HEK293T (cell line): ENCODE data around the gene IDS.

Experiments used
- CTCF ChIA-PET: fragments of 350-600 bp; formaldehyde crosslinking; extraction: SDS; loops from one replicate; lab custom pipeline; 2021; ENCODE audit warnings: antibody characterized with exemption, inconsistent platforms; lab: Yijun Ruan, JAX
- POLR2A ChIA-PET: fragments of 350-600 bp; formaldehyde crosslinking; extraction: SDS; loops from one replicate; lab custom pipeline; 2020; ENCODE audit warnings: antibody characterized with exemption, inconsistent platforms; lab: Yijun Ruan, JAX
- DNase-seq: peaks from one replicate; pipeline ENCODE4 v3.0.0; 2012; ENCODE audit warnings: mixed read lengths; ENCODE audit errors: extremely low spot score
- ARNT ChIP-seq: fragments of 450-650 bp; IDR thresholded peaks from 2 replicates; pipeline ENCODE4 v1.6.1; 2017; ENCODE audit warnings: mild to moderate bottlenecking
- BHLHE40 ChIP-seq: fragments of 450-650 bp; IDR thresholded peaks from 2 replicates; pipeline ENCODE4 v1.6.1; 2016; ENCODE audit warnings: mild to moderate bottlenecking, moderate library complexity, borderline replicate concordance
- CTBP1 ChIP-seq: fragments of 450-650 bp; IDR thresholded peaks from 2 replicates; pipeline ENCODE4 v1.6.1; 2016; ENCODE audit warnings: borderline replicate concordance
- ELF4 ChIP-seq: fragments of 450-650 bp; IDR thresholded peaks from 2 replicates; pipeline ENCODE4 v1.6.1; 2017; ENCODE audit warnings: antibody characterized with exemption
- FOXA1 ChIP-seq: fragments of 450-650 bp; IDR thresholded peaks from 2 replicates; pipeline ENCODE4 v1.6.1; 2016; ENCODE audit warnings: mild to moderate bottlenecking
- FOXK2 ChIP-seq: fragments of 450-650 bp; IDR thresholded peaks from 2 replicates; pipeline ENCODE4 v1.6.1; 2016; ENCODE audit warnings: mild to moderate bottlenecking
- FOXM1 ChIP-seq: fragments of 450-650 bp; IDR thresholded peaks from 2 replicates; pipeline ENCODE4 v1.6.1; 2017; ENCODE audit warnings: mild to moderate bottlenecking, borderline replicate concordance
- HDGF ChIP-seq: fragments of 450-650 bp; IDR thresholded peaks from 2 replicates; pipeline ENCODE4 v1.6.1; 2017; ENCODE audit warnings: antibody characterized with exemption, borderline replicate concordance
- L3MBTL2 ChIP-seq: fragments of 450-650 bp; conservative IDR thresholded peaks from 2 replicates; pipeline ENCODE4 v1.6.1; 2016; ENCODE audit warnings: mild to moderate bottlenecking
- LEF1 ChIP-seq: fragments of 450-650 bp; IDR thresholded peaks from 2 replicates; pipeline ENCODE4 v1.6.1; 2017; ENCODE audit warnings: mild to moderate bottlenecking, borderline replicate concordance
- NFRKB ChIP-seq: fragments of 450-650 bp; IDR thresholded peaks from 2 replicates; pipeline ENCODE4 v1.6.1; 2016; ENCODE audit warnings: mild to moderate bottlenecking, moderate library complexity
- SP1 ChIP-seq: fragments of 450-650 bp; IDR thresholded peaks from 2 replicates; pipeline ENCODE4 v1.6.1; 2017
- SUZ12 ChIP-seq: fragments of 450-650 bp; IDR thresholded peaks from 2 replicates; pipeline ENCODE4 v1.6.1; 2016; ENCODE audit warnings: mild to moderate bottlenecking
- TARDBP ChIP-seq: fragments of 450-650 bp; IDR thresholded peaks from 2 replicates; pipeline ENCODE4 v1.6.1; 2016
- ZNF384 ChIP-seq: fragments of 450-650 bp; IDR thresholded peaks from 2 replicates; pipeline ENCODE4 v1.6.1; 2016
- TF ChIP-seq, protein P1 (sequence below): fragments of 450-650 bp; IDR thresholded peaks from 2 replicates; pipeline ENCODE4 v1.6.1; 2016

Gene IDS

DNA sequence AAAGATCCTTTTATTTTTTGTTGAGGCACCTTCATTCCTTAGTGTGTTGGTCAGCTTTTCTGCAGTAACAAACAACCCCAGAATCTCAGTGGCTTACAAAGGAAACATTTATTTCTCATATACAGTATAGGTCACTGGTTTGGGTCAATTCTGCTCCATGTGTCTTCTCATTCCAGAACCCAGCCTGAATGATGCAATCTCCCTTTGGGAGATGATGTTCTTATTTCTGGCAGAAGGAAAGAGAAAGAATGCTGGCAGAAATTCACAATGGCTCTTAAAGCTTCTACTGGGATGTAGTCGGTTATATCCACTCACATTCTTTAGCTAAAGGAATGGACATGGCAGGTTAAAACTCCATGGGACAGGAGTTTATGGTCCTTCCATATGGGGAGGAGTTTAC is 42.3 kb downstream of the IDS start:
- no peak for DNase-seq
- ChIA-PET POLR2A (no interaction called here), CTCF (no interaction called here)
- no peak for TF ChIP-seq CTBP1
- no peak for TF ChIP-seq SP1
- TF ChIP-seq ZNF384, result no peak
- no peak for TF ChIP-seq HDGF
- TF ChIP-seq SUZ12, result no peak
- no peak for TF ChIP-seq TARDBP
- TF ChIP-seq ELF4, result no peak
- TF ChIP-seq FOXM1, result no peak
- no peak for TF ChIP-seq LEF1
- no peak for TF ChIP-seq ARNT
- TF ChIP-seq L3MBTL2, result no peak
- TF ChIP-seq FOXK2, result no peak

DNA sequence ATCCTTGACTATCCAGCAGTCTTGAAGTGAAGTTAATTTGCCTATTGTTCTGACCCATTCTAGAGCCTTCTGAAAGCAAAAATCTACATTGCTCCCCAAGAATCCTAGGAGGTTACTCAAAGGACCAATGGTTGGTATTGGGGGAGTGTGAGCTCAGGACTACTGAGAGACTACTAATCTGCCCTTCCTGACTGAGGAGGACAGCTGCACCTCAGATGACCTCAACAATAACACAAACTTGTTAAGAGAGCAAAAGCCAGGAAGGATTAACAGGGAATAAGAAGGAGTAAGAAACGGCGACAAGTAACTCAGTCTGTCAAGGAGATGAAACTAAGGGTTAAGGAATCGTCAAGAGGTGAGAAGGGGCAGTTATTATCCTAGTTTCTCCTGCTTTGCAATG is 43.4 kb downstream of the IDS start:
- DNase-seq, result no peak
- CTCF ChIA-PET, result interaction anchor here (0.9 kb wide), 1 partner anchor 175 kb away, joined by 3 read pairs; no protein-coding TSS in a partner anchor
- POLR2A ChIA-PET, result no interaction called here
- TF ChIP-seq FOXM1 (no peak), FOXK2 (no peak), SUZ12 (no peak), LEF1 (no peak), SP1 (no peak), ZNF384 (no peak), NFRKB (no peak)

DNA sequence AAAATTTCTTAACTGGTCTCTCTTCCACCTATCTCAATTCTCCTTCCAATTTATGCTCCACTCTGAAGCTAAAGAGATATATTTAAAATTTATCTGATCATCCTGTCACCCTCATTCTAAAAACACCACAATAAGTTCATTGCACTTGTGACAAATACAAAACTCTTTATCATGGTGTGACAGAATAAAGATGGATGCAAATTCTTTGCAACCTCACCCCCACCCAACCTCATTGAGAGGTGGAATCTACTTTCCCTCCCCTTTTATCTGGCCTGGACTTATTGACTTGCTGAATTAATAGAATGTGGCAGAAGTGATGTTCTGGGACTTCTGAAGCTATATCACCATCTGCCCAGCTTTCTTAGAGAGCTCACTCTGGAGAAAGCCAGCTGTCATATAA is 46.5 kb downstream of the IDS start:
- TF ChIP-seq TARDBP, result no peak
- TF ChIP-seq ZNF384, result no peak
- TF ChIP-seq ARNT, result no peak
- TF ChIP-seq NFRKB, result no peak
- no peak for TF ChIP-seq SP1
- no peak for TF ChIP-seq FOXA1
- no peak for TF ChIP-seq HDGF
- no peak for TF ChIP-seq LEF1
- TF ChIP-seq BHLHE40, result no peak
- no peak for TF ChIP-seq L3MBTL2
- TF ChIP-seq SUZ12, result no peak
- TF ChIP-seq, protein P1, sequence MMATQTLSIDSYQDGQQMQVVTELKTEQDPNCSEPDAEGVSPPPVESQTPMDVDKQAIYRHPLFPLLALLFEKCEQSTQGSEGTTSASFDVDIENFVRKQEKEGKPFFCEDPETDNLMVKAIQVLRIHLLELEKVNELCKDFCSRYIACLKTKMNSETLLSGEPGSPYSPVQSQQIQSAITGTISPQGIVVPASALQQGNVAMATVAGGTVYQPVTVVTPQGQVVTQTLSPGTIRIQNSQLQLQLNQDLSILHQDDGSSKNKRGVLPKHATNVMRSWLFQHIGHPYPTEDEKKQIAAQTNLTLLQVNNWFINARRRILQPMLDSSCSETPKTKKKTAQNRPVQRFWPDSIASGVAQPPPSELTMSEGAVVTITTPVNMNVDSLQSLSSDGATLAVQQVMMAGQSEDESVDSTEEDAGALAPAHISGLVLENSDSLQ, result no peak
- DNase-seq, result no peak
- POLR2A ChIA-PET, result no interaction called here
- CTCF ChIA-PET, result no interaction called here

DNA sequence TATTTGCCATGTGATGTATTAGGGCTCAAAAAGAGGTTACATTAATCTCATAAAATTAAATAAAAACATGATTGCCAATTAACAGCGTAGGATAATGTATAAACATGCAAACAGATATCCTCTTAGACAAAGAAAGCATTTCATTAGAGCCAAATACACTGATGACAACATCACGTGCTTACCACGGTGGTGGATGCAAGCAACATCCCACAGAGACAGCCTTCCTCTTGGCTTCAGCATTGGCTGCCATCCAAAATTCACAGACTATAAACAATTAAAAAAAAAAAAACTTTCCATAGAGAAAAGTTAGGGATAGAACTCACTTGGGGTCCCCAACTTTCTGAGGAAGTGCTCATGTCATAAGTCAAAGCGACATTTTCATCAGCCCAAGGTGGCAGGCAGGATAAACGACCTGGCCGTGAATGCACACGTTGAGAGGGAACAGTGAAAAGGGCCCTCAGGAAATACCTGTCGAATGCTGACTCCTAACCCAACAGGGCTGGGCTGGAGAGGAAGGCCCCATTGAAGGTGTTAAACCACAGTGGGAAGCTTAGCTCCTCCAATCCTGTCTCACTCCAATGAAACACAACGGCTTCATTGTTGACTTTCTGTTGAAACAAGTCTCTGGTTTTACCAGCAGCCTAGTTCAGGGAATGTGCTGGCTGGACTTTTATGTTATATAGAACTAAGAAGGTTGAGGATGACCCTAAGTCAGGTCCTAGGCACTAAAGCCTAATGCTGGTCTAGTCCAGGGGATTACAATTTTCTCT is 48.4 kb downstream of the IDS start:
- TF ChIP-seq L3MBTL2 (no peak), FOXA1 (no peak), ARNT (no peak), SP1 (no peak), ZNF384 (no peak), NFRKB (no peak), FOXK2 (no peak), BHLHE40 (no peak), LEF1 (no peak), CTBP1 (no peak), SUZ12 (no peak), HDGF (no peak)
- no peak for DNase-seq
- POLR2A ChIA-PET, result no interaction called here
- CTCF ChIA-PET, result no interaction called here

DNA sequence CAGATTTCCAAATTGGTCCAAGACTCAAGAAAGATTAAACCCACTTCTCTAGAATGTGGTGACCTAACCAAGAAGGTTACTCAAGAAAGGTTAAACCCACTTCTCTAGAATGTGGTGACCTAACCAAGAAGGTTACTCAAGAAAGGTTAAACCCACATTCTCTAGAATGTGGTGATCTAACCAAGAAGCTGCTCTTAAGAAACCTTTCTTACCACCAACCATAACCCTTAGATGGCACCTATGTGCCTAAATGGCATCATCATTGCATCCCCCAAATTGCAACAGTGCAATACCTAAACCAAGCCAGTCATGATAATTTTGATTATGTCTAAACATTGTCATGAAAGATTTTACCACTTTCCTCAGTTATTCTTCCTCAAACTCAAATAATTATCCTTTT is 49.2 kb downstream of the IDS start:
- DNase-seq, result no peak
- ChIA-PET CTCF (no interaction called here), POLR2A (no interaction called here)
- no peak for TF ChIP-seq BHLHE40
- TF ChIP-seq TARDBP, result no peak
- TF ChIP-seq, protein P1, result no peak
- no peak for TF ChIP-seq ELF4
- no peak for TF ChIP-seq ARNT
- no peak for TF ChIP-seq HDGF
- TF ChIP-seq SUZ12, result no peak
- no peak for TF ChIP-seq FOXK2
- TF ChIP-seq ZNF384, result no peak
- no peak for TF ChIP-seq SP1
- TF ChIP-seq FOXM1, result no peak
- no peak for TF ChIP-seq FOXA1
- TF ChIP-seq LEF1, result no peak
- TF ChIP-seq CTBP1, result no peak

DNA sequence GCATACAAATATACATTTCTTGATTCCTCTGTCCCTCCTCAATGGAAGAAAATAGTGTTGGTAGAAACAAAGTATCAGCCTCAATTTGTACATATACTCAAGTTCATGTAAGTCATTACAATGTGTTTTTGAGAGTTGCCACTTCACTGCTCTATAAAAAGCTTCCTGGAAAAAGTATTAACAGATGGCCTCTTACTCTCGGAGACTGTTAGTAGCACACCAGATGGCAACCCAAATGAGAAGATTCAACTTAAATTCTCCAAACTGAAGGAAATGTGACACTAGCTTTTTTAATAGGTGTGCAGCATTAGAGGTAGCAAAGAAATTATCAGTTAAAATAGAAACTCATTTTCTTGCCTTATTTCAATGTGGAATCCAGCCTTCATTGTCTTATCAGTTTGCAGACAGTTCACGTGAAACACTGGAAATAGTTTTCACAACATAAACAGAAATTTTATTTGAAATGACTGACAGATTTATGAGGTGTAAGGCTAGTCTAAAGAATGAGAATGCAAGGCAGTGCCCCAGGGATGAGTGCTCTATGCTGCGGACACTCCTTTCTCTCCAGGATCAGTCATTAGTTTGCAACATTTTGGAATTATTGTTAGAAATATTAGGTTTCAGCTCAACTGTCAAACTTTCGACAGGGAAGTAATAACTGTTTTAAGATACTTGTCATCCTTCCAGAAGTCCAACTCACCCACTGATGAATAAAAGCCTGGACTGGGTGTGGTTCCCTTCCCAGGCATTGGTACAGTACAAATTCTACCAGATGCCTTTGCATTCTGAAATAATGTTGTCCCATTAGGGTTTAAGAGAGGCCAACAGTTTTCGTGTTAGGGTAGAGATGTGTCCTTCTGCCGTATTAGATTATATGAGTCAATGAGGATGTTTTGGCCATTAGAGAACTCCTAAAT is 50.9 kb downstream of the IDS start:
- TF ChIP-seq CTBP1 (no peak), ELF4 (no peak), ZNF384 (no peak), TARDBP (no peak), FOXM1 (no peak)
- TF ChIP-seq, protein P1, result peak; percentile 74
- CTCF ChIA-PET, result no interaction called here
- POLR2A ChIA-PET, result no interaction called here
- no peak for DNase-seq
